Activated CD8-positive, alpha-beta memory T cell treated with anti-CD3 and anti-CD28 coated beads for 24 hours (primary cell): Measurements from ENCODE around the gene NAALADL2.
"Not testable (repeated sequence)": the region's sequence is repeated elsewhere in the genome, so short reads cannot be mapped to it uniquely, and the experiment has no call there.

Source experiments
- DNase-seq: peaks from one replicate; pipeline ENCODE4 v3.0.0-alpha.2; 2020

NAALADL2 gene

DNA sequence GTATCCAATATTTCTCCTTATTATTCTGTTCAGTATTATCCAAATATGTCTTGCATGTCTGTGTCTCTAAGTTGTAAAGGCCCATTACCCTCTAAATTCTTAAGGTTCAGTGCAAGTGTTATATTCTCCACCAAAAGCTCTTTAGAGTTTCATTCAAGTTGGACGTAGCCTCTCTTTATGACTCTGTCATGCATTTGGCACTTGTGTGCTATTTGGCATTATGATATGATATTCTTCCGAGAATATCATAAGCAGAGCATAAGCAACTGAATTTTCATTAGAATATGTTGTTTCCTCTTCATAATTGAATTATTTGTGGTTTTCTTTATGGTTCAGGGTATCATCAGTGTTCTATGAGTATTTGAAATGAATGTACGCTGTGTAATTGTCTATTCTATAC lies 594.2 kb downstream of the NAALADL2 start:
- DNase-seq: no peak

- DNase-seq: no peak
Measured at GRCh38 chr3:175456466-175456865, 597.3 kb downstream of the NAALADL2 start.

DNA sequence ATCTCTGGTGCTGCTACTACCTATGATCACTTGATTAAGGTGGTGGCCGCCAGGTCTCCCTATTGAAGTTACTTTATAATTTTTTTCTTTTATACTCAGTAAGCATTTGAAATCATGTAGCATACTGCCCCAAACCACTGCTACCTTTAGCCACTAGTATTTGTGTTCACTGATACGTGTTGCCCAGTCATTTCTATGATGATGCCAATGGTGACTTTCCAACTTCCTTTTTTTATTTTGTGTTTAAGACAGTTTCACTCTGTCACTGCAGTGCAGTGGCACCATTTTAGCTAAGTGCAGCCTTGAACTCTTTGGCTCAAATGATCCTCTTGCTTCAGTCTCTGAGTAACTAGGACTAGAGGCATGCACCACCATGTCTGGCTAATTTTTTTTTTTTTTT lies 598.2 kb downstream of the NAALADL2 start:
- no peak for DNase-seq

DNA sequence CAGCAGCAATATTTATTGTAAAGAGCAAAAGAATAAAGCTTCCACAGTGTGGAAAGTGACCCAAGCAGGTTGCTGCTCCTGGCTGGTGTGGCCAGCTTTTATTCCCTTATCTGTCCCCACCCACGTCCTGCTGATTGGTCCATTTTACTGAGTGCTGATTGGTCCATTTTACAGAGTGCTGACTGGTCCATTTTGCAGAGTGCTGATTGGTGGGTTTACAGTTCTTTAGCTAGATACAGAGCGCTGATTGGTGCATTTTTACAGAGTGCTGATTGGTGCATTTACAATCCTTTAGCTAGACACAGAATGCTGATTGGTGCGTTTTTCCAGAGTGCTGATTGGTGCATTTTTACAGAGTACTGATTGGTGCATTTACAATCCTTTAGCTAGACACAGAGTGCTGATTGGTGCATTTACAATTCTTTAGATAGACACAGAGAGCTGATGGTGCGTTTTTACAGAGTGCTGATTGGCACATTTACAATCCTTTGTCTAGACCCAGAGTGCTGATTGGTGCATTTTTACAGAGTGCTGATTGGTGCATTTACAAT lies 601.8 kb downstream of the NAALADL2 start:
- not testable (repeated sequence) for DNase-seq

DNA sequence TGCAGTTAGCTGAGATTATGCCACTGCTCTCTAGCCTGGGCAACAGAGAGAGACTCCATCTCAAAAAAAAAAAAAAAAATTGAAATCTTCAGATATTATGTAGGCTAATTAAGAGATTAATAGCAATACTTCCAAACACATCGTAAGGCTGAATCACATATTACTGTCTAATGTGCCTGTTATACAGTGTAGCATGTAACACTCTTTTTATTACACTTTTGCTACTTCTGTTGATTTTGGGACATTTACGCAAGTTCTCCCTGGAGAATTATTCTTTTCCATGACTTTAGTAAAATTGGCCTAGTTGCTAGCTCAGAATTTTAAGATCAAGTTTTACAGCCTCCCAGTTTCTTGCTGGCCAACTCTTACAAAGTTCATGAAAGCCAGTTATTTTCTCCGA lies 605.2 kb downstream of the NAALADL2 start:
- no peak for DNase-seq

GRCh38 chr3:175469124-175469523 lies 610.0 kb downstream of the NAALADL2 start:
- DNase-seq: no peak

GRCh38 chr3:175475765-175476164 lies 616.6 kb downstream of the NAALADL2 start:
- no peak for DNase-seq

DNA sequence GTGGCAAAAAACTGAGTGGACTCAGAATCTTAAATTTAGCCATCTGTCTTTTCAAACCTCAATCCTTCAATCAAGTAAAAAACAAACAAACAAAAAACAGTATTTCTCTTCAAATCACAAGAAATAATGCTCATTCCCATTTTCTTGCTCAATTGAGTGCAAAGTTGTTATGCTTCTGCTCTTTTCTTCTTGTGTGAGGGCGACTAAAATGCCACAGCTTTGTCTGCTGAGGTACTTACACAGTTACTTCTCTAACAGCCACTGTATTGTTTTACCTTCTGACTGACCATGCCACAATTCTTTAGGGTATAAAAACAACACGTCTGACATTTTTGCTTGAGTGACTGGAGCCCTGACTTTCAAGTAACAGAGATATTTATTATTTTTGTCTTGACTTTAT lies 617.4 kb downstream of the NAALADL2 start:
- DNase-seq: no peak

GRCh38 chr3:175477651-175478224 lies 618.6 kb downstream of the NAALADL2 start:
- DNase-seq: no peak

GRCh38 chr3:175478301-175478700 lies 619.2 kb downstream of the NAALADL2 start:
- no peak for DNase-seq

DNA sequence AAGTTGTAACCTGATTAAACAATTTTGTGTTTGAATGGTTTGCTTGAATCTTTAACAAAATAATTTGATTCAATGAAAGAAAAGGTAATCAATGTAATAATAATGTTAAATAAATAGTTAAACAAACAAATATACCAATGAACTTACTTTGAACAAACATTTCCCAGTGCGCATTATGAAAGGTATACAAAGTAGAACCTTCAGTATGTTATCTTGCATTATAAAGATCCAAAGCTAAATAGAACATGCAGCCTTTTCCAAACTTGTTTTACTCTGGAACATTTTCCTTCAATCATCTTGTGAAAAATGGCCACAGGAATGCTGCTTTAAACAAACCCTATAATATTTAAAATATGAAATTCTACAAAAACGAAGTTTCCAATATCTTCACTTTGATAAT lies 620.0 kb downstream of the NAALADL2 start:
- DNase-seq: no peak

DNA sequence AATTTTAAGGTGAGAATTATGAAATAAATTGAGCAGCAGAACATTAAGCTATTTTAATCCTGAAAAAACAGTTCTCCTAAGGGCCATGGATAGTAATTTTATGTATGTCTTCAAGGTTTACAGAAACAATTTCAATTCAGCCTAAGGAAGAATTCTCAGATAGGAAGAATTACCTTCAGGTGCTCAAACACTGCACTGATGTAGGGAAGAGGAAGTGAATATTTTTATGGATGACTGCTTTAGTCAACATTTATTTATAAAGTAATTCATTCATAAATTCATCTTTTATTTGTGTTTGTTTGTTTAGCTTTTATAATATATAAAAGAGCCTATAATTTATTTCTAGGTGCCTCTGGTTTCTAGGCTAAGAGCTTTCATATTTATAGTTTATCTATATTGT lies 620.7 kb downstream of the NAALADL2 start:
- no peak for DNase-seq

GRCh38 chr3:175484666-175485065 lies 625.5 kb downstream of the NAALADL2 start:
- DNase-seq: no peak

GRCh38 chr3:175485436-175485835 lies 626.3 kb downstream of the NAALADL2 start:
- DNase-seq: no peak

GRCh38 chr3:175486255-175486654 lies 627.1 kb downstream of the NAALADL2 start:
- no peak for DNase-seq

- DNase-seq: no peak
Measured at GRCh38 chr3:175489406-175489805, 630.3 kb downstream of the NAALADL2 start.

GRCh38 chr3:175493301-175493700 lies 634.2 kb downstream of the NAALADL2 start:
- DNase-seq: no peak

- no peak for DNase-seq
Measured at GRCh38 chr3:175495331-175495730, 636.2 kb downstream of the NAALADL2 start.

- DNase-seq: no peak
Measured at GRCh38 chr3:175502155-175502554, 643.0 kb downstream of the NAALADL2 start.

GRCh38 chr3:175511219-175511785 lies 652.2 kb downstream of the NAALADL2 start:
- no peak for DNase-seq

- DNase-seq: no peak
Measured at GRCh38 chr3:175512700-175513099, 653.6 kb downstream of the NAALADL2 start.

GRCh38 chr3:175518459-175518858 lies 659.3 kb downstream of the NAALADL2 start:
- no peak for DNase-seq

DNA sequence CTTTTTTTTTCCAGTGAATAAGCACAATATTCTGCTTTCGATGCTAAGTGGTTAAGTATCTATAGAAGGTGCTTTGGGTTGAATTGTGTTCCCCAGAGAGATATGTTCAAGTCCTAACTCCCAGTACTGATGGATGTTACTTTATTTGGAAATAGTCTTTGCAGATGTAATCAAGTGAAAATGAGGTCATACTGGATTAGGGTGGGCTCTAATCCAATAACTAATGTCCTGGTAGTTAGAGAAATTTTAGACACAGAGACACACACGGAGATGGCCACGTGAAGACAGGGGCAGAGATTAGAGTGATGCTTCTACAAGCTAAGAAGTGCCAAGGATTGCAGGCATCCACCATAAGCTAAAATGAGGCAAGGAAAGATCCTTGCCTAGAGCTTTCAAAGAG lies 662.3 kb downstream of the NAALADL2 start:
- DNase-seq: no peak

- no peak for DNase-seq
Measured at GRCh38 chr3:175526191-175526590, 667.1 kb downstream of the NAALADL2 start.
